Uterus (tissue), 2 donors: ENCODE data around the gene MYL6B.

Source experiments
- CTCF ChIP-seq, 4 experiments: fragments of 200-600 bp in 2 of 4; fragments of 450-650 bp in 2 of 4; sonication (generic) in 2 of 4; IDR thresholded peaks; one replicate each; pipeline ENCODE4 v1.5.1; 2016 to 2019; ENCODE audit warnings: antibody characterized with exemption in 4 of 4, mild to moderate bottlenecking in 2 of 4, moderate library complexity in 1 of 4
- POLR2A ChIP-seq, 2 donors: fragments of 450-650 bp; IDR thresholded peaks; one replicate each; pipeline ENCODE4 v1.6.1; 2016; ENCODE audit warnings: antibody characterized with exemption in 2 of 2, mild to moderate bottlenecking in 1 of 2, moderate library complexity in 1 of 2

DNA sequence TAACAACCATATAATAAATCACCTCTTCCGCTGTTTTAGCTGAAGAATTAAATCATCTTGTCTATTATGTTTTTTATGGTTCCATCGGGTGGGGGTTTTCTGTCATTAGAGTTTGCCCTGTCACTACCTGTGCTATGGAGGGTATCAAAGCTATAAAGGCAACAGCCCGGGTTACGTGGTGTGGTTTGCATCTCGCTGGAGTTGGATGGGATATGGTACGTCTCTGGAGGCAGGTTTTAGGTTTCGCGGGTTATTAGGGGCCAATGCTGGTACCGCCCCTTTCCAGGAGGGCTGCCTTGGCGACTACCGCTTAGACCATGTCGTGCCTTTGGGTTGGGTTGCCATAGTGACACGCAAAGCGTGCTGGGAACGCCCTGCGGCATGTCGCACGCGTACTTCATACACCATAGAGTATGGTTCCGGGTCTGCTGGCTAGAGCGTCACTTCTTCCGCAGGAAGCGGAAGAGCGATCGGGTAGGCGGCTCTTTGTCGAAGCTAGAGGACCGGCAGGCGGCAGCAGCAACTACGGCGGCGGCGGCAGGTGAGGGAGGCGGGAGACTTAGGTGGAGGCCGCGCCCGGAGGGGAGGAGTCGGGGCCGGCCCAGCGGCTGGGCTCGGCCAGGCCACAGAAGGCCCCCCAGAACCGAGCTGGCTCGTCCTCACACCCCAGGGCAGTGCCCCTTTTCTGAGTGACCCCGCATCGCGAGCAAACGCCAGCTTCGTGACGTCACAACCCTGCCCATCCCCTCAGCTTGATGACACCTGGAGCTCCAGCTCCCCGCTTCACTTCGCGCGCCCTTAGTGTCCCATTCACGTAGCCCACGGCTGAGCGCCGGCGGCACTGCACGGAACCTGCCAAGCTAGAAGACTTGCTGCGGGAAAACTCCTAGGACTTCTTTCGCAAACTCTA is 34.4 kb upstream of the MYL6B start, which contains the start of gene ZC3H10:
- TF ChIP-seq POLR2A (IDR thresholded peaks at IDR 0.05) (peak; percentile 95), CTCF (IDR thresholded peaks at IDR 0.05) (peak; percentile 48 to 77 (median 64))
